Activated T-helper 1 cell treated with Interleukin-2 at 50 U/mL for 16 hours (primary cell): ENCODE results near the gene CTBP1.
"Not testable (repeated sequence)": the region's sequence is repeated elsewhere in the genome, so short reads cannot be mapped to it uniquely, and the experiment has no call there.

Experiments used
- DNase-seq: peaks from one replicate; pipeline ENCODE4 v3.0.0-alpha.2; 2020; ENCODE audit warnings: low read depth

The CTBP1 gene

DNA sequence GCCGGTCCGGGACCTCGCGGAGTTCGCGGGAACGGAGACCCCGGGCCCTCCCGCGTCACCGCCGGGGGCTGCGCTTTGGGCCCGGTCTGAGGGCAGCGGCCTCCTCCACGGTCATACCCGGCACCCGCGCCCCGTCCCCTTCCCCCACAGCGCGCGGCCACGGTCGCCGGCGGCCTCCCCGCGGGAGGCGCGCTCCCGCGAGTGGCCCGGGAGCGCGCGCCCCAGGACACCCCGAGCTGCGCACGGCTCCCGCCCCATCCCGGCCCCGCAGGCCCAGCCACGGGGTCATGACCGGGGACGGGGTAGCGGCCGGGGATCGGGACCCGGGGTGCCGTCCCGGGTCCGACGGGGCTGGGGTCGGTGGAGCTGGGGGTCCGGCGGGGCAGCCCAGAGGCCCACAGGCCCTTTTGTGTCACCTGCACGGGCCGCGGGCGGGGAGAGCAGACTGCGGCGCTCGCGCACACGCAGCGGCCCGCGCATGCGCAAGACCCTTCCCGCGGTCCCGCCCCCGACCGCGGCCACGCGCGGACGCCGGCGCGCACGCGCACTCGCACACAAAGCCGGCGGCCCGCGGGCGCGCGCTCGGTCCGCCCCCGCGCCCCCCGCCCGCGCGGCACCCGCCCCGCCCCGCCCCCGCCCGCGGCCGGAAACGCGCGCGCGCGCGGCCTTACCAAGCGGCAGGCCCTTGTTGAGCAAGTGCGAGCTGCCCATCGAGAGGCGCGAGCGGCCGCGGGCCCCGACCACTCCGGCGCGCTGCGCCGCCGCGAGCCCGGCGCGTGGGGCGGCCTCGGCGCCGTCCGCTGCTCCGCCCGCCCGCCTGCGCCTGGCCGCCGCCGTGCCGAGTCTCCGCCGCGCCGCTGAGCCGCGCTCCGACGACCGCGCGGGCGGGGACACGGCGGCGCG, at the start of gene CTBP1:
TSS of gene CTBP1 (minus strand) at position 886 of the 903 bp plus-strand sequence. CDS start 7,799 bp downstream, outside the sequence.
- peak; percentile 81 for DNase-seq

DNA sequence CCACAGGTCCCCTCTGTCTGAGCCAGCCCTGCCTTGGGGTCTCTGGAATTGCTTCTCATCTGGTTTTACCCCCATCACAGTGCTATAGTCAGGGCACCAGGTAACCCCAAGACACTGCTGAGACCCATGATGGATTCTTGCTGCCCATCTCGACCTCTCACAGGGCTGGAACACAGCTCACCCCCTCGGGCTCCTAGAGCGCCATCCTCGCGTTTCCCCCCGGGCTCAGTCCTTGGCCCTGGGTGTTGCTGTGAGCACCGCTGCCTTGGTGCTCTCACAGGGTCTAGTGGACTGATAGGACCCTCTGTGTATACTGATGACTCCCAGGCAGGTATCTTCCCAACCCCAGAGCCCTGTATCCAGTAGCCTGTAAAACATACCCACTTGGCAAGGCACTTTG, 49.5 kb upstream of the CTBP1 start:
- DNase-seq, result no peak

DNA sequence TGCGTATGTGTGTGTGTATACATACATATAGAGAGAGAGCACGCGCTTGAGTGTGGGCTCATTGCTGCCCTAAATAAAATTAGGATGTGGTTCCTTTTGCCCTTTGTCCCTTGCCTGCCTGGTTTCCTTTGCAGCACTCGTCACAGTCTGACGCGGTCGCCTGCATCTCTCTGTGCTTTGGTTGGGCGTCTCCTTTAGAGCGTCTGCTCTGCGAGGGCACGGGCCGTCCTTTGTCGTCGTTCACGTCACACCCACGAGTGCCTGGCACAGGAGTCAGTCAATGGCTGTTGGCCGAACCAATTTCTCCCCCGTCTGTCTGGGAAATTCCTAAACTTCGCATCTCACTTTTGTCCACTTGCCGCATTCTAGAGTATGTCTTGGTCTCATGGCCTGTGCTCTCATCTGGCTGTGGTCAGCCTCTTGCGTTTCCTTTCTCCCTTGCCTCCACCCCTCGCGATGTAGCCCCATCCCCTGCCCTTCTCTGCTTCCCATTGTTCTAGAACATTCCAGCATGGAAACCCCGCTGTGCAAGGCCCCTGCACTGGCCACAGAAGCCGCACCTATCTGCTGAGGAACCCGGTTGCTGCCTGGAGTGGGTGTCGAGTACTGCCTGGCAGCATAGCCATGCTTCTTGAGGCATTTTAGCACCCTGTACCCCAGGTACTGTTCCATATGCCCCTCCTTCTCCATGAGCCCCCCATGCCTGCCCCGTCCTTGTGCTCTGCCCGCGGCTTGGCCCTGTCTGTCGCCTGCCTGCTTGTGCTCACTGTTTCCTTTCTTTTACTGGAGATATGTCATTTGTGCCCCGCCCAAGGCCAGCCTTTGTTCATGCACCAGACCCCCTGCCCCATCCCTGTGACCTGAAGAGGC, 48.8 kb upstream of the CTBP1 start:
- no peak for DNase-seq

DNA sequence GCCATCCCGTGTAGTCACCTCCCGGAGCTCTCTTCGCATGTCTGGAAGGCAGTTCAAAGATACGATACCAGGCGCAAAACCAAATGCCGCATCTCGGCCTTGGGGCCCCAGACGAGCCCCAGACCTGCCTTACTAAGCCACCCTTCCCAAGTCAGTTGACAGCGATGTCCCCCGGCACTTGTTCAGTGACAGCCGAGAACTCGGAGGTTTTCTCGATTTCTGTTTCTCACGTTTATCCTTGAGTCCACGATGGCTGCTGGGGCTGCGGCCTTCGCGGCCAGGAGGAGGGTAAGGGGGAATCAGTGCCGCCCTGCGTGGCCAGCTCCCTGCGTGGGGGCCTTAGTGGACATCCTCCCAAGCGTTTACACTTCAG, 48.1 kb upstream of the CTBP1 start:
- DNase-seq, result no peak

DNA sequence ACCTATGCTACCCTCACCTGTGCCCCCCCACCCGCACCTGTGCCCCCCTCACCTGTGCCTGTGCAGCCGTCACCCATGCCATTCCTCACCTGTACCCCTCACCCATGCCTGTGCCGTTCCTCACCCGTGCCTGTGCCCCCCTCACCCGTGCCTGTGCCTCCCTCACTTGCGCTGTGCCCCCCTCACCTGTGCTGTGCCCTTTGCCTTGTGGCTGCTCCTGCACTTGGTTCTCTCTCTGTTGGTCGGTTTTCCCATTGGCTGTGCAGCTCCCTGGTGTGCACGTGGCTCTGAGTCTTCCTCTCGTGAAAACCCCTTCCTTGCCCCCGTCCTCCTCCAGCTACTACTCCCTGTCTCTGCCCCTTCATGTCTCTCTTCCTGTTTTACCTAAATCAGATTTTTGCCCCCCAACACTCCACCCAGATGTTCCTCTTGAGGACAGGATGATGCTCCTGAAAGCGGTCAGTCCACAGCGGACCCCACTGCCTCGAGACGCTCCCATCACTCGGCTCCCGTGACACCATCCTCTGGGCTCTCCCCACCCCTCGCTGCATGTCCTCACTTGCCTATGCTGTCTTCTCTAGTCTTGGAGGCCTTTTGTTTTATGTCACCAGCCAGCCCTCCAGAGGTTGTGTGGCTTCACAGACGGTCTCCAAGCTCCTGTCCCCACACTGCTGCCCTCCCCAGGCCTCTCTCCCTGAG, 47.5 kb upstream of the CTBP1 start:
- DNase-seq, result no peak

DNA sequence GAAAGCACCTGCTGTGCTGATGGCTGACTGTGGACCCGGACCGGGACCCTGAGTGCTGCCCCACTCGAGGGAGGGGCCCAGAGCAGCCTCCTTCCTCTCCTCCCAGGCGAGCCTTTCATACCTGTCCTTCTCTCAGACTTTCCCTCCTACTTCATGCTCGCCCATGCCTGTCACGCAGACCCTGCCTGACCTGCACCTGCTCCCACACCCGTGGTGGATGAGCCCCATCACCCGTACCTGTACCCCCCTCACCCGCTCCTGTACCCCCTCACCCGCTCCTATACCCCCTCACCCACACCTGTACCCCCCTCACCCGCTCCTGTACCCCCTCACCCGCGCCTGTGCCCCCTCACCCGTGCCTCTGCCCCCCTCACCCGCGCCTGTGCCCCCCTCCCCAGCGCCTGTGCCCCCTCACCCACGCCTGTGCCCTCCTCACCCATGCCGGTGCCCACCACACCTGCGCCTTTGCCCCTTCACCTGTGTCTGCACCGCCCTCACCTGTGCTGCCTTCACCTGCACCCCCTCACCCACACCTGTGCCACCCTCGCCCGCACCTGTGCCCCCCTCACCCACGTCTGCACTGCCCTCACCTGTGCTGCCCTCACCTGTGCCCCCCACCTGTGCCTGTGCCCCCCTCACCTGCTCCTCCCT, 46.6 kb upstream of the CTBP1 start:
- DNase-seq, result no peak

DNA sequence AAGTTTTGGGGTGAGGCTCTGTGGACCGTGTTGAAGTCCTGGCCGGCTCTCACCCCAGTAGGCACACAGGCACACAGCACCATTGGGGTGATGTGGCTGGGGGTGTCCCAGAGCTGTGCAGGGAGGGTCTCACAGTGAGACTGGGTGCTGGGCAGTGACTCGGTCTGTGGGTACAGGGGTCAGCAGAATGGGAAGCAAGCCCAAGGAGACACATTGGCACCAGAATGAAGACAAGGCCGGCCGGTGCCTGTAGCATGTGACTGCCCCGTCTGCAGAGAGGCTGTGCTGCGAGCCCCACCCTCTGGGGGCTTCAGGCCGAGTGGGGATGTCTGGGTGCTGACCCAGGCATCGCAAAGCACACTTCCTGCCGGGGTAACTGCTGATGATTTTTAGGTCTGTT, 46.0 kb upstream of the CTBP1 start:
- no peak for DNase-seq

DNA sequence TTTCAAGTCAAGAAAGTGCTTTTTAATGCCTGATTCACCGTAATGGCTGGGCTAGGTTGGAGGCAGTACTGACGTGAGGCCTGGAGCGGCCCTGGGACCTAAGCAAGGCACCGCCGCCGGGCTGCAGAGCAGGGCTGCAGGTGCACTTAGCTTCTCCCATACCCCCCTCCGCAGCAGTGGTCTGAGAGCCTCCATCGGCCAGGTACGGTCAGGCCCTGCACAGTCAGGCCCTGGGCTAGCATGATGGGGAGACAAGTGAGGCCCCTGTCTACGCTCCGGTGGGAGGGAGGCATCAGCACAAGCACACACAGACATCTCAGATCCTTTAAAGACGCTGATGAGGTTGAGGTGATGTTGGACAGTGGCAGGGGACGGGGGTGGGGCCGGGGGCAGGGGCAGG, 45.5 kb upstream of the CTBP1 start:
- no peak for DNase-seq

DNA sequence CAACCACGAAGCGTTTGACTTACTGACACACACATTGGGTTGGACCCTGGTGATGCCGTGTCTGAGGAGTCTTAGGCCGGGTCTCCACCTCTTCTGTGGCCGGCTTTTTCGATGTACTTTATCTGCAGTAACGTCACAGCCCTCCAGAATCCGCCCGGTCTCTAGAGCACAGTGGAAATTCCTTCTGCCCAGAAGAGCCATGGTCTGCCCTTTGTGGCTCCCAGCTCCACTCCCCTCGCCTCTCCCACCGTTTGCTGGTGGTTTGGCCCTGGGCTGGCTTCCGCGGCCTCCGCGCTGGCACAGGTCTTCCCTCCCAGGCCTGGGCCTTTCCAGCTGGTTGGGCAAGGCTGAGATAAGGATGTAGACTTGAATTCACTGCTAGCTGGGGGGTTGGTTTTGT, 45.1 kb upstream of the CTBP1 start:
- DNase-seq, result no peak

DNA sequence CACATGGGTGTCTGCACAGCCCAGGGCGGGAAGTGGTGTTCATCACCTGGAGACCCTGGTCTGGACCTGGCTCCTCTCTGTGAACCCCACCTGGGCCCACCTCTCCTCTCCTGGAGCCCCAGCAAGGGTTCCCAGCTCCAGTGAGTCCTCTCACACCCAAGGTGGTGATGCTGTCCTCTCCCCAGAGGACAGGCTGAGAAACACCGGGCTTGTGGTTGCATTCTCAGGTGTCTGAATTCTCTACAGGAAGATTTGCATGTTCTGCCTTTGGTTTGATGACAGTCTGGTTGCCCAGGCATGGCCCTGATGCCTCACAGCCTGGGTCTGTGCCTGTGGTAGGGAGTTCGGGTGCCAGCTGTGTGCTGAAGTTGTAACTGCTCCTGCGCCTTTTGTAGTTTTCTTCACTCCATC, 44.6 kb upstream of the CTBP1 start:
- no peak for DNase-seq

DNA sequence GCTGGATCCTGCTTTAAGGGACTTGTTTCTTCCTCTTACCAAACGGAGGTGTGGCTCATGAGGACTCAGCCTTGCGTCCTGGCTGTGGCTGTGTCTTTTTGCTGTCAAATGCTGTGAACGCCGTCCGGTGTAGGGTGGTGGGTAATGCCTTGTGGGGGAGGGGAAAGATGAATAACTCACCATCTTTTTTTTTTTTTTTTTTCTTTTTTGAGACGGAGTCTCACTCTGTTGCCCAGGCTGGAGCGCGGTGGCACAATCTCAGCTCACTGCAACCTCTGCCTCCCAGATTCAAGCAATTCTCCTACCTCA, 43.7 kb upstream of the CTBP1 start:
- not testable (repeated sequence) for DNase-seq

DNA sequence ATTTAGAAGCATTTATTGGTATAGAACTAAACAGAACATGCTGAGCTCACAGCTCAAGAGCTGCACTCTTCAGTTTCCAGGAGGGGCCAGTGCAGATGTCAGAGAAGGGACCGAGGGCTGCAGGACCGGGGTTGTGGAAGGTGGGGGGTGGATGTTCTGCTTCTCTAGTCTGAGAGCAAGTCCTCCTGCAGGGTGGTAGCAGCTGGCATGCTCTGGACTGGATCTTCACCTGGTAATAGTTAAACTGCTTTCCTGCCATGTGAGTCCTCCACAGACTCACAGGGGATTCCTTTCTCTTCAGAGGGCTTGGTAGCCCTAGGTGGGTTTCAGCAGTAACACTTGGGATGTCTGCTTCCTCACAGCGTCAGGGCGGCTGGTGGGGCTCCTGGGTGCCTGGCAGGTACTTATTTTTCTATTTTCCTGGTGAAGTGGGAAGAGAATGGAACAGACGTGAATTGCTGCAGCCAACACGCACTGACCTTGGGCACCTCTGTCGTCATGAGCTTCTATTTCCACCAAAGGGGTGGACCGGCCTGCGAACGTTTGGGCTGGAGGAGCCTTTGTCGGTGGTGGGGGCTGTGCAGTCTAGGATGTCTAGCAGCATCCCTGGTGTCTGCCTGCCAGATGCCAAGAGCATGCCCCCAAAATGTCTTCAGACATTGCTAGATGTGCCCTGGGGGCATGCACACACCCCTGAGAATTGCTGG, 43.2 kb upstream of the CTBP1 start:
- DNase-seq, result no peak

DNA sequence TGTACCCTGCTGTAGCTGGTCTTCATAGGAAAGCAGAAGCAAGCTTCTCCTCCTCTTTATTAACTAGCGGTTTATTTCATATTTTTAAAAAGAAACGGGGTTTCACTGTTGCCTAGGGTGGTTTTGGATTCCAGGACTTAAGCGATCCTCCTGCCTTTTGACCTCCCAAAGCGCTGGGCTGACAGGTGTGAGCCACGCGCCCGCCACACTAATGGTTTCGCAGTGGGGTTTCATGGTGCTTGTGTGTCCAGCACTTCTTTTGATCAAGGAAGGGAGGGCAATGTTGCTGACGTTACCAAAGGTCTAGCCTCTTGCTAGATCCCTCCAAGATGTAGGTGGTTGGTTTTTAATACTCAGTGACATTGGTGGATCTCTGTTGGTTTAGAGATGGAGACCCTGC, 42.2 kb upstream of the CTBP1 start:
- no peak for DNase-seq

DNA sequence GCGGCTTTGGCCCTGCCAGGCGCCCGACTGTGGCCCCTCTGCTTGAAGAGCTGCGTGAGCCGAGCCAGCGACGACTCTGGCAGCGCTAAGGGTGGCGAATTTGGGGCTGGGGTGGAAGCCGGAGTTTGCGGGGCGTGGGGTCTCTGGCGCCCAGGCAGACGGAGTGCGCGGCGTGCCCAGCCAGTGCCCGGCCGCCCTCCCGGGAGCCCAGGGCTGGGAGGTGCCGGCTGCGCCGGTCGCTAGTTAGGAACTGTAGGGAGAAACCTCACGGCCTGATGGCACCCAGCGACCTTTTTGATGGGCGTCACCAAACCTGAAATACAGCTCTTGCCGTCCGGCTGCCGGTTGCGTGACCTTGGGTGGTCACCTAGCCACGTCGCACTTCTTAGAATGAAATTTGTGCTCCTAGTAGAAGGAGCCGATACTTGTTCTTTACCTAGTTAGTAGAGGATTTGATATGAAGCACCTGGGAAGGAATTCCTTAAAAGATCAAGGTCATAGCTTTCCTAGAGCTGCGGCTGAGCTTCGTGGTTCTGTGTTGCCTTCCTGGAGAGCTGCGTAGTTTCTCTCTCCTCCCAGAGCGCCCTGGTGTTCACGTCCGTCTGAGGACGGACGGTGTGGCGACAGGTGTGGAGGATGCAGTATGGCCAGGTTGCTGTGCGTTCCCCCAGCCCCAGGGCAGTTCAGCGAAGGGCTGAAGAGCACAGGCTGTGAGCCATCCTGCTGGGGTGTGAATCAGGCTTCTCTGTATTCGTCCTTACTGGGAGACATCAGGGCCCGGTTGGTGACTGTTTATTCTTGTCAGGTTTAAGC, 41.4 kb upstream of the CTBP1 start:
- no peak for DNase-seq

DNA sequence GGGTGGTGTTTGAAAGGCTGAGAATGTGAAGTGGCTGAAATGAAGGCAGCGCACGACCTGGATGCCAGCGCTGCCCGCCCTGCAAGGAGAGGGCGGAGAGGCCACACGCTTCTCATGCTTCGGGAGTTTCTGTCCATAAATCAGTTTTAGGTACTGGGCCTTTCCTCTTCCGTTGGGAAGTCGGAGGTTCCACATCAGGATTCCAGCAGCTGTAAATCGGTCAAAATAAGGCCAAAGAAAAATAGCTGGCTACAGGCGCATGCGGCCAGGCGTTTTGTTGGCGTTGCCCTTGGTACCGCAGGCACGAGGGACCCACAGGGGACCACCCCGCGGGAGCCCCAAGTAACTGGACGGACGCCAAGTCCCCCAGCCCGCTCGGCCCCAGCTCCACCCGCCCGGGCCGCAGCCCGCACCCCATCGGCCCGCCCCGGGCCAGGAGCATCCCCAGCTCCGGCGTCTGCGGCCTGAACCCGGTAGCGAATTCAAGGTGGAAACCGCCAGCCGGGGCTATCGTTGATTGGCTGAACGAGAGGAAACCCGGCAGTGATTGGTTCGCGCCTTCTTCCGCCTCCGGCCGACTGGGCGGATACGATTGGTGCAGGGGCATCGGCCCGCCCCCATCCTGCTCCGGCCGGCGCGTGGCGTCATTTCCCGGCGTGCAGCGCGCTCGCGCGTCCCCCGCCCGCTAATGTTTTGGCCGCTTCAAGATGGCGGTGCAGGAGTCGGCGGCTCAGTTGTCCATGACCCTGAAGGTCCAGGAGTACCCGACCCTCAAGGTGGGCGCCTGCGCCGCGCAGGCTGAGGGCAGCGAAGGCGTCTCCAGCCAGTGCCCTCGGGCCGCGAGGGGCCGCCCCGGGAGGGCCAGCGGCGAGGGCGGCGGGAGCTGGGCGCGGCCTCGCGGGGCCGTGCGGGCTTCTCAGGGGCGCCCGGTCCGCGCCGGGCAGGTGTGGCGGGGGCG, 40.6 kb upstream of the CTBP1 start, which contains the start of gene MAEA:
TSS of gene MAEA (plus strand) at position 685 of the 958 bp plus-strand sequence. CDS start at position 708, 23 bp downstream.
- peak; percentile 96 for DNase-seq

DNA sequence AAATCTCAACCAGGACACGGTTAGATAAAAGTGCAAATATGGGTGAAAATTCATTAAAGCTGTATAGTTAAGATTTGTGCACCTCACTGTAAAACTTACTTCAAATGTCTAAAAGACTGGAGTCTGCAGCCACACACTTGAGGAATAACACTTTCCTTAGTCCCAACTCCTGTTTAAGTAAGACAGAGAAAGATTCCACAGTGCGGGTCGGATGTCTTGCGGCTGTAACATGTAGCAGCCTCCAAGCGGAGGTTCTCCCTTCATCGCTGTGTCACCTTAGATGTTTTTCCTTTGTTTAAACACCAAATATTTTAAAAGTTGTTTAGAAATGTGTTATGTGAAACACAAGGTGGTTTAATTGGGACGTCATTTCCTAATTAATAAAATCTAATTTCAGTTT, 39.9 kb upstream of the CTBP1 start:
- no peak for DNase-seq

DNA sequence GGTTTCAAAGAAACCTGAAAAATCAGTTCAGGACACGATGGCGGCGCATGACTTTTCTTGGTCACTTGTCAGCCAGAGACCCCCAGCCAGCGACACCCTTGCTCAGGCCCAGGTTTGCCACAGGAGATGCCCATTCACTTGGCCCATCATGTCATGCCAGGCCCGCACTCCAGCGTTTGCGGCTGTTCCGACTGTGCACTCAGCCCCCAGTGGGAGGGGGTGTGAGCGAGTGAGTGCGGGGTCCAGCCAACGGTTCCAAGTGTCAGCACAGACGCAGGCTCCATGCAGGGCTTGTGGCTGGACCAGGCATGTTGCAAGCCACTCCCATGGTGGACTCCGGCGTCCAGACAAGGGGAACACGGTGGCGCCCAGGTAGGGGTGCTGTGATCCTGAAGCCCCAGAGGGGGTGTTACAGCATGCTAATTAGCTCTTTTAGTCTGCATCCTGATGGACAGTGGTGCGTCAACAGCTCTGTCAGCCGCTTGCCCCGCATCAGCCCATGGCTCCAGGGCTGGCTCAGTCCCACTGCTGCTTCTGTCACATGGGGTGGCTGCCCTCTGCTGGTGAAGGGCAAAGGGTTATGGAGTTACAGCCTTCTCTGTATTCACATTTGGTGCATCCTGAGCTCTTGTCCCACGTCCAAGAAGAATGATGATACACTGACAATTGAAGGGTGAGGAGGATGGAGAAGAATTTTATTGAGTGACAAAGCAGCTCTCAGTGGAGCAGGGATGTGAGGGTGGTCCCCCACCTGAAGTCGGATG, 37.0 kb upstream of the CTBP1 start:
- no peak for DNase-seq

DNA sequence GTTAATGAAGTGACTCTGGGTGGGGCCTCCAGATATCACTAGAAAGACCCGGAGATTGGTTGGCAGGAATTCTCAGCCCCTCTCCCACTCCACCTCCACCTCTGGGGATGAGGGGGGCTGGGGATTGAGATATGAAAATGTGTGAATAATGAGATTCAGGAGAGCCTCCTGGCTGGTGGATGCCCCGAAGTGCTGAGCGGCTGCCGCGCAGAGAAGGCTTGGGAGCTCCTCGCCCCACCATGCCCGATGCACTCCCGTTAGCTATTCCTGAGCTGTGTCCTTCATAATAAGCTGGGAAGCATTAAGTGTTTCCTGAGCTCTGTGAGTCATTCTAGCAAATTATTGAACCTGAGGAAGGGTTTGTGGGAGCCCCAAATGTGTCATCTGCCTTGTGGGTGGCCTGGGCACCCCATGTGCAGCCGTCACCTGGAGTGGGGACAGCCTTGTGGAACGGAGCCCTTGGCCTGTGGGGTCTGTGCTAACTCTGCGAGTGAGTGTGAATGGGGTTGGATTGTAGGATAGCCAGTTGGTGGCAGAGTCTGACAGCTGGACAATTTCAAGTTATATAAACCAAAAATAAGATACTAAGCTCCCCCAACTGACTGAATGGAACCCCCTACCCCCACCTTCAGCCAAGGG, 36.3 kb upstream of the CTBP1 start:
- DNase-seq, result no peak
